Endodermal cell (in vitro differentiated cells): ENCODE results near the gene RILPL1. TPM values are rescaled to one million over a fixed set of nuclear protein-coding genes. Genes with fewer than 3 reads are reported as not detected.
A peak's percentile ranks its signal among the peaks of the same experiment; 100 is the strongest.

ENCODE experiments used
- DNase-seq: peaks from one replicate; pipeline ENCODE4 v3.0.0-alpha.2; 2017
- H3K27ac ChIP-seq: 2 replicates; pipeline ENCODE4 v1.5.1; 2013; ENCODE audit warnings: mild to moderate bottlenecking, low read depth, low read length, moderate library complexity
- H3K27me3 ChIP-seq: 2 replicates; pipeline ENCODE4 v1.6.1; 2013; ENCODE audit warnings: mild to moderate bottlenecking, low read length, moderate library complexity; ENCODE audit not compliant: insufficient read depth, control insufficient read depth, poor library complexity, severe bottlenecking
- H3K36me3 ChIP-seq: 2 replicates; pipeline ENCODE4 v1.7.0; 2013; ENCODE audit warnings: mild to moderate bottlenecking, low read length, moderate library complexity; ENCODE audit not compliant: control insufficient read depth, insufficient read depth
- H3K4me1 ChIP-seq: one replicate; pipeline ENCODE4 v1.7.0; 2013; ENCODE audit warnings: low read length; ENCODE audit not compliant: control insufficient read depth, insufficient read depth
- H3K4me3 ChIP-seq: 2 replicates; pipeline ENCODE4 v1.5.1; 2013; ENCODE audit warnings: mild to moderate bottlenecking, low read length, moderate library complexity
- H3K9ac ChIP-seq: 2 replicates; pipeline ENCODE4 v1.6.1; 2013; ENCODE audit warnings: mild to moderate bottlenecking, low read length, moderate library complexity; ENCODE audit not compliant: poor library complexity, severe bottlenecking; ENCODE audit errors: extremely low read depth
- H3K9me3 ChIP-seq: 2 replicates; pipeline ENCODE4 v1.6.1; 2013; ENCODE audit warnings: mild to moderate bottlenecking, low read length, moderate library complexity; ENCODE audit not compliant: control insufficient read depth
- H3K27ac Mint-ChIP-seq: 2 replicates; pipeline ENCODE4 v1.8.0; 2020; ENCODE audit warnings: mixed read lengths
- H3K27me3 Mint-ChIP-seq: 2 replicates; pipeline ENCODE4 v1.8.0; 2021; ENCODE audit warnings: mild to moderate bottlenecking, mixed read lengths; ENCODE audit not compliant: insufficient read depth
- H3K36me3 Mint-ChIP-seq: 2 replicates; pipeline ENCODE4 v1.8.0; 2020; ENCODE audit warnings: low read depth, mixed read lengths
- H3K4me1 Mint-ChIP-seq: 2 replicates; pipeline ENCODE4 v1.8.0; 2020; ENCODE audit warnings: mixed read lengths
- H3K4me3 Mint-ChIP-seq: 2 replicates; pipeline ENCODE4 v1.8.0; 2020; ENCODE audit warnings: mild to moderate bottlenecking, moderate library complexity, mixed read lengths
- H3K9me3 Mint-ChIP-seq: 2 replicates; pipeline ENCODE4 v1.8.0; 2020; ENCODE audit warnings: mild to moderate bottlenecking, mixed read lengths
- WGBS, 2 experiments: methylation state at CpG; one replicate each; pipeline versions ENCODE4 v1.1.5 to v1.1.7; 2013; ENCODE audit warnings: missing lambda C conversion rate in 2 of 2, mixed read lengths in 1 of 2; ENCODE audit not compliant: insufficient coverage in 1 of 2, insufficient read length in 1 of 2; 5-methylcytosine and 5-hydroxymethylcytosine counted together
- microRNA-seq: library from miRNA; unstranded; fragments of <30 nt; microRNA quantifications from one replicate; pipeline ENCODE4 v1.2.0, GENCODE V29; 2020; ENCODE audit warnings: borderline microRNAs expressed
- total RNA-seq, 2 donors: library from RNA; stranded (reverse); fragmentation: NEBNext Ultra II Directional in 1 of 2; extraction: Animal tissue kit (Norgen Biotek cat#: 25700) in 1 of 2; gene quantifications; 2 replicates in 1 of 2; 3 replicates in 1 of 2; pipeline ENCODE4 v1.2.1, GENCODE V29; 2021
- TF ChIP-seq, protein P1 (sequence below): fragments of 200-600 bp; sonication (generic); conservative IDR thresholded peaks from 2 replicates; pipeline ENCODE4 v1.5.0; 2021; ENCODE audit warnings: antibody characterized with exemption, mild to moderate bottlenecking

The RILPL1 gene
- total RNA-seq, 2 donors from 2014 or later, result 19.0 to 25.2 TPM

- H3K27me3 ChIP-seq, result no peaks in the 10 kb centered on the region
- no peak overlapping the region for H3K9ac ChIP-seq
- H3K36me3 ChIP-seq, result no peaks in the 10 kb centered on the region
- no peak for DNase-seq
- TF ChIP-seq, protein P1, sequence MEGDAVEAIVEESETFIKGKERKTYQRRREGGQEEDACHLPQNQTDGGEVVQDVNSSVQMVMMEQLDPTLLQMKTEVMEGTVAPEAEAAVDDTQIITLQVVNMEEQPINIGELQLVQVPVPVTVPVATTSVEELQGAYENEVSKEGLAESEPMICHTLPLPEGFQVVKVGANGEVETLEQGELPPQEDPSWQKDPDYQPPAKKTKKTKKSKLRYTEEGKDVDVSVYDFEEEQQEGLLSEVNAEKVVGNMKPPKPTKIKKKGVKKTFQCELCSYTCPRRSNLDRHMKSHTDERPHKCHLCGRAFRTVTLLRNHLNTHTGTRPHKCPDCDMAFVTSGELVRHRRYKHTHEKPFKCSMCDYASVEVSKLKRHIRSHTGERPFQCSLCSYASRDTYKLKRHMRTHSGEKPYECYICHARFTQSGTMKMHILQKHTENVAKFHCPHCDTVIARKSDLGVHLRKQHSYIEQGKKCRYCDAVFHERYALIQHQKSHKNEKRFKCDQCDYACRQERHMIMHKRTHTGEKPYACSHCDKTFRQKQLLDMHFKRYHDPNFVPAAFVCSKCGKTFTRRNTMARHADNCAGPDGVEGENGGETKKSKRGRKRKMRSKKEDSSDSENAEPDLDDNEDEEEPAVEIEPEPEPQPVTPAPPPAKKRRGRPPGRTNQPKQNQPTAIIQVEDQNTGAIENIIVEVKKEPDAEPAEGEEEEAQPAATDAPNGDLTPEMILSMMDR, result peak; percentile 40
- no peaks in the 10 kb centered on the region for H3K27me3 Mint-ChIP-seq
- peaks cover 20% of the 10 kb centered on the region for H3K36me3 Mint-ChIP-seq
- peaks cover 9% of the 10 kb centered on the region for H3K9me3 Mint-ChIP-seq
- H3K9me3 ChIP-seq, result peaks cover 4% of the 10 kb centered on the region
- no peaks in the 10 kb centered on the region for H3K4me1 ChIP-seq
- H3K4me3 ChIP-seq, result no peak overlapping the region
- H3K4me1 Mint-ChIP-seq, result no peaks in the 10 kb centered on the region
- WGBS, 2 experiments, result 90% methylated on average over 1 of the region's 2 CpGs; no CpG with 5 or more reads in 1 of the 2 experiments
- no peak overlapping the region for H3K4me3 Mint-ChIP-seq
- H3K27ac ChIP-seq, result no peak overlapping the region
- H3K27ac Mint-ChIP-seq, result no peak overlapping the region
These were observed 112.2 kb downstream of the RILPL1 start for GRCh38 chr12:123421314-123421713.

Small RNA genes within 50 kb of the gene (microRNA-seq; reads per million reads assigned to microRNA genes)
- not detected for gene MIR3908

Other genes starting within 250 kb of the RILPL1 start
- 10 to 100 TPM; 44.5 to 44.7 TPM for gene SBNO1, start 168.9 kb downstream of the RILPL1 start, total RNA-seq
- 10 to 100 TPM; 43.1 to 44.5 TPM for gene KMT5A, start 149.6 kb downstream of the RILPL1 start, total RNA-seq
- gene RILPL2, start 97.0 kb downstream of the RILPL1 start, total RNA-seq, result 1 to 10 TPM; 2.6 TPM
- gene SNRNP35, start 75.6 kb downstream of the RILPL1 start, total RNA-seq, result 10 to 100 TPM; 17.9 to 24.9 TPM
- gene TMED2, start 50.8 kb upstream of the RILPL1 start, total RNA-seq, result 100 to 1,000 TPM; 205 to 217 TPM
- 10 to 100 TPM; 34.4 to 36.7 TPM for gene DDX55, start 68.4 kb upstream of the RILPL1 start, total RNA-seq
- 10 to 100 TPM; 42.0 to 45.8 TPM for gene EIF2B1, start 100.0 kb upstream of the RILPL1 start, total RNA-seq
- 10 to 100 TPM; 39.4 to 42.5 TPM for gene GTF2H3, start 100.1 kb upstream of the RILPL1 start, total RNA-seq
- 10 to 100 TPM; 19.2 to 25.6 TPM for gene TCTN2, start 137.4 kb upstream of the RILPL1 start, total RNA-seq
- gene ATP6V0A2, start 178.6 kb upstream of the RILPL1 start, total RNA-seq, result 10 to 100 TPM; 86.3 to 91.1 TPM
- gene DNAH10, start 228.6 kb upstream of the RILPL1 start, total RNA-seq, result under 1 TPM; 0.09 to 0.64 TPM